Motor neuron (in vitro differentiated cells): Measurements from ENCODE around the gene ARRB1. TPM values are rescaled to one million over a fixed set of nuclear protein-coding genes. Genes with fewer than 3 reads are reported as not detected.
A peak's percentile ranks its signal among the peaks of the same experiment; 100 is the strongest.
"Not testable (repeated sequence)": the region's sequence is repeated elsewhere in the genome, so short reads cannot be mapped to it uniquely, and the experiment has no call there.

Experiments used
- ATAC-seq, 8 experiments: fragments of 200-7000 bp; cut with Tn5 transposase; replicated peaks in 6 of 8; 2 replicates each; pipeline ENCODE4 v1.8.0; 2021; ENCODE audit warnings: mild to moderate bottlenecking in 8 of 8, moderate library complexity in 8 of 8
- H3K27ac ChIP-seq, 2 donors: fragments of 250-450 bp; sonication (Bioruptor Pico); 2 replicates each; pipeline ENCODE4 v1.9.0; 2021; ENCODE audit warnings: antibody characterized with exemption in 2 of 2, mild to moderate bottlenecking in 2 of 2, moderate library complexity in 1 of 2
- H3K4me1 ChIP-seq, 2 donors: fragments of 250-450 bp; sonication (Bioruptor Pico); replicated peaks in 1 of 2; 2 replicates each; pipeline ENCODE4 v1.6.1; 2021; ENCODE audit warnings: antibody characterized with exemption in 2 of 2, mild to moderate bottlenecking in 2 of 2, moderate library complexity in 1 of 2
- H3K4me3 ChIP-seq, 5 donors: fragments of 250-450 bp; sonication (Bioruptor Pico); 2 replicates each; pipeline ENCODE4 v1.9.0; 2021; ENCODE audit warnings: antibody characterized with exemption in 5 of 5, mild to moderate bottlenecking in 5 of 5, moderate library complexity in 4 of 5
- WGBS, 10 experiments: fragments of 450-650 bp; shearing (Covaris generic); methylation state at CpG; one replicate each; pipeline ENCODE4 v1.0.0; 2022; 5-methylcytosine and 5-hydroxymethylcytosine counted together
- in situ Hi-C, 9 experiments: fragments of 400-800 bp; cut with MboI; loops; one replicate each; pipeline ENCODE4 v1.15.0; 2021; ENCODE audit warnings: low sequenced_read_pairs in 9 of 9, low pct_unique_long_range_greater_than_20kb in 2 of 9; ENCODE audit not compliant: unreplicated experiment in 9 of 9
- total RNA-seq, 8 experiments: library from RNA; unstranded; fragments of 300-600 nt; gene quantifications; 2 replicates each; pipeline versions ENCODE4 v1.2.3 to v1.2.4, GENCODE V29; 2022

Gene ARRB1
- total RNA-seq, 8 experiments from 2014 or later: 5.6 to 20.3 (median 14.0) TPM

GRCh38 chr11:75279273-75279672 is 72.2 kb downstream of the ARRB1 start:
- Histone ChIP-seq H3K27ac (no peak overlapping the region), H3K4me3 (no peak overlapping the region), H3K4me1 (no peaks in the 10 kb centered on the region)
- in situ Hi-C loops: loop anchor here in 5 of 9 experiments (10.0 to 25.0 kb wide), 3 partner anchors 106 to 258 kb away; partner anchors contain the start of genes GDPD5 (in 2 of the 5) and RPS3 (in 2 of the 5)
- 49 to 67% (median 59%) methylated on average over 1 to 2 of the region's 5 CpGs; no CpG with 5 or more reads in 6 of the 10 experiments for WGBS, 10 experiments
- ATAC-seq: no peak

- in situ Hi-C loops: loop anchor here in 5 of 9 experiments (10.0 to 25.0 kb wide), 3 partner anchors 107 to 259 kb away; partner anchors contain the start of genes GDPD5 (in 2 of the 5) and RPS3 (in 2 of the 5)
- ATAC-seq: no peak
- no peak overlapping the region for H3K4me3 ChIP-seq
- no peak overlapping the region for H3K27ac ChIP-seq
- H3K4me1 ChIP-seq: no peaks in the 10 kb centered on the region
- 67 to 100% (median 85%) methylated on average over 1 to 3 of the region's 13 CpGs; no CpG with 5 or more reads in 6 of the 10 experiments for WGBS, 10 experiments
Observed at GRCh38 chr11:75277991-75278790, 73.3 kb downstream of the ARRB1 start.

- no peak overlapping the region for H3K27ac ChIP-seq
- no peak overlapping the region for H3K4me3 ChIP-seq
- WGBS, 10 experiments: 75 to 100% (median 90%) methylated on average over 1 to 7 of the region's 11 CpGs; no CpG with 5 or more reads in 4 of the 10 experiments
- ATAC-seq: no peak
- in situ Hi-C loops: loop anchor here in 5 of 9 experiments (10.0 to 25.0 kb wide), 3 partner anchors 107 to 260 kb away; partner anchors contain the start of genes GDPD5 (in 2 of the 5) and RPS3 (in 2 of the 5)
- H3K4me1 ChIP-seq: no peaks in the 10 kb centered on the region
Observed at GRCh38 chr11:75277211-75277805, 74.2 kb downstream of the ARRB1 start.

GRCh38 chr11:75276686-75277085 is 74.8 kb downstream of the ARRB1 start:
- H3K4me1 ChIP-seq: no peaks in the 10 kb centered on the region
- 46 to 100% (median 70%) methylated on average over 1 to 4 of the region's 6 CpGs; no CpG with 5 or more reads in 3 of the 10 experiments for WGBS, 10 experiments
- H3K4me3 ChIP-seq: no peak overlapping the region
- H3K27ac ChIP-seq: no peak overlapping the region
- ATAC-seq: no peak
- in situ Hi-C loops: loop anchor here in 5 of 9 experiments (10.0 to 25.0 kb wide), 3 partner anchors 108 to 261 kb away; partner anchors contain the start of genes GDPD5 (in 2 of the 5) and RPS3 (in 2 of the 5)

- Histone ChIP-seq H3K4me1 (no peaks in the 10 kb centered on the region), H3K27ac (no peak overlapping the region), H3K4me3 (no peak overlapping the region)
- 0 to 96% (median 82%) methylated on average over 1 to 2 of the region's 2 CpGs; no CpG with 5 or more reads in 3 of the 10 experiments for WGBS, 10 experiments
- no peak for ATAC-seq
- in situ Hi-C loops: loop anchor here in 5 of 9 experiments (10.0 to 25.0 kb wide), 3 partner anchors 109 to 261 kb away; partner anchors contain the start of genes GDPD5 (in 2 of the 5) and RPS3 (in 2 of the 5)
Observed at GRCh38 chr11:75276186-75276585, 75.3 kb downstream of the ARRB1 start.

- no peak for ATAC-seq
- Histone ChIP-seq H3K27ac (no peak overlapping the region), H3K4me1 (no peaks in the 10 kb centered on the region), H3K4me3 (no peak overlapping the region)
- in situ Hi-C loops: loop anchor here in 5 of 9 experiments (10.0 to 25.0 kb wide), 3 partner anchors 109 to 262 kb away; partner anchors contain the start of genes GDPD5 (in 2 of the 5) and RPS3 (in 2 of the 5)
- 30 to 92% (median 56%) methylated on average over 2 to 6 of the region's 6 CpGs; no CpG with 5 or more reads in 1 of the 10 experiments for WGBS, 10 experiments
Observed at GRCh38 chr11:75275581-75275980, 75.9 kb downstream of the ARRB1 start.

- not testable (repeated sequence) for ATAC-seq, H3K4me1 ChIP-seq, H3K4me3 ChIP-seq, H3K27ac ChIP-seq
- in situ Hi-C loops: loop anchor here in 5 of 9 experiments (10.0 to 25.0 kb wide), 3 partner anchors 110 to 263 kb away; partner anchors contain the start of genes GDPD5 (in 2 of the 5) and RPS3 (in 2 of the 5)
- 80 to 100% (median 91%) methylated on average over 1 to 3 of the region's 3 CpGs for WGBS, 10 experiments
Observed at GRCh38 chr11:75274716-75275115, 76.7 kb downstream of the ARRB1 start.

- H3K4me3 ChIP-seq: no peak overlapping the region
- in situ Hi-C loops: loop anchor here in 2 of 9 experiments (10.0 kb wide), 1 partner anchor 111 kb away; no protein-coding TSS in a partner anchor
- WGBS, 10 experiments: 20 to 100% (median 82%) methylated on average over 1 to 7 of the region's 15 CpGs; no CpG with 5 or more reads in 6 of the 10 experiments
- no peaks in the 10 kb centered on the region for H3K4me1 ChIP-seq
- H3K27ac ChIP-seq: no peak overlapping the region
- ATAC-seq: peak in 1 of 8 experiments; percentile 13
Observed at GRCh38 chr11:75273411-75274391, 77.8 kb downstream of the ARRB1 start.

GRCh38 chr11:75272821-75273301 is 78.6 kb downstream of the ARRB1 start:
- in situ Hi-C loops: loop anchor here in 2 of 9 experiments (10.0 kb wide), 1 partner anchor 112 kb away; no protein-coding TSS in a partner anchor
- no peak overlapping the region for H3K27ac ChIP-seq
- H3K4me1 ChIP-seq: no peaks in the 10 kb centered on the region
- no peak overlapping the region for H3K4me3 ChIP-seq
- no peak for ATAC-seq
- WGBS, 10 experiments: no CpG with 5 or more reads among the region's 12 CpGs

- in situ Hi-C loops: loop anchor here in 2 of 9 experiments (10.0 kb wide), 1 partner anchor 112 kb away; no protein-coding TSS in a partner anchor
- no peak for ATAC-seq
- no peak overlapping the region for H3K4me3 ChIP-seq
- H3K27ac ChIP-seq: no peak overlapping the region
- WGBS, 10 experiments: no CpG with 5 or more reads among the region's 5 CpGs
- H3K4me1 ChIP-seq: no peaks in the 10 kb centered on the region
Observed at GRCh38 chr11:75272391-75272790, 79.1 kb downstream of the ARRB1 start.

GRCh38 chr11:75271730-75272129 is 79.7 kb downstream of the ARRB1 start:
- Histone ChIP-seq H3K27ac (no peak overlapping the region), H3K4me3 (no peak overlapping the region), H3K4me1 (no peaks in the 10 kb centered on the region)
- 40 to 100% (median 80%) methylated on average over 1 to 4 of the region's 6 CpGs; no CpG with 5 or more reads in 4 of the 10 experiments for WGBS, 10 experiments
- no peak for ATAC-seq
- in situ Hi-C loops: loop anchor here in 2 of 9 experiments (10.0 kb wide), 1 partner anchor 113 kb away; no protein-coding TSS in a partner anchor
